HFF-Myc (cell line): Measurements from ENCODE around the gene THOC7.

ENCODE experiments used
- DNase-seq: peaks from one replicate; pipeline ENCODE4 v3.0.0-alpha.2; 2011; ENCODE audit warnings: low read depth; ENCODE audit errors: extremely low read depth
- H3K4me3 ChIP-seq: replicated peaks from 2 replicates; pipeline ENCODE4 v1.5.1; 2011; ENCODE audit warnings: low read depth, mild to moderate bottlenecking, control low read depth, low read length
- CTCF ChIP-seq: IDR thresholded peaks from 2 replicates; pipeline ENCODE4 v1.5.1; 2012; ENCODE audit warnings: mild to moderate bottlenecking, low read depth, low read length, control low read depth; ENCODE audit errors: missing control alignments

The THOC7 gene

GRCh38 chr3:63863150-63864007 lies at the start of gene THOC7, which contains the start of gene ATXN7:
Gene THOC7 (minus strand): TSS chr3:63863805. CDS start chr3:63863790, 15 bp downstream.
Gene ATXN7 (plus strand): TSS chr3:63863867. CDS start chr3:63912599, 48,732 bp downstream.
- DNase-seq: no peak
- no peak for TF ChIP-seq CTCF
- H3K4me3 ChIP-seq: peak within 1 kb of the TSS; percentile 83

GRCh38 chr3:63912768-63913588 lies 49.4 kb upstream of the THOC7 start:
- no peak for DNase-seq
- TF ChIP-seq CTCF: no peak
- peak overlapping the region; percentile 61 for H3K4me3 ChIP-seq

- TF ChIP-seq CTCF: no peak
- peak; percentile 49 for DNase-seq
- H3K4me3 ChIP-seq: peak within 1 kb of the TSS; percentile 61
These were observed 48.5 kb upstream of the THOC7 start, which contains the start of gene SCAANT1 for GRCh38 chr3:63911873-63912767. Gene SCAANT1 (minus strand): TSS chr3:63912383.

- H3K4me3 ChIP-seq: peak overlapping the region; percentile 61
- TF ChIP-seq CTCF: no peak
- no peak for DNase-seq
These were observed 47.9 kb upstream of the THOC7 start for GRCh38 chr3:63911509-63911872.

- peak overlapping the region; percentile 61 for H3K4me3 ChIP-seq
- no peak for DNase-seq
- no peak for TF ChIP-seq CTCF
These were observed 47.3 kb upstream of the THOC7 start for GRCh38 chr3:63910891-63911290.

- no peak for TF ChIP-seq CTCF
- no peak for DNase-seq
- H3K4me3 ChIP-seq: no peak overlapping the region
These were observed 46.4 kb upstream of the THOC7 start for GRCh38 chr3:63910001-63910400.
